Measurements from ENCODE around the gene KRTAP5-6. TPM values are rescaled to one million over a fixed set of nuclear protein-coding genes. Genes with fewer than 3 reads are reported as not detected.

KRTAP5-6 gene
- total RNA-seq, 1 experiment from 2014 or later: not detected

GRCh38 chr11:1744891-1745700 lies 48.1 kb downstream of the KRTAP5-6 start:
- DNase-seq (ENCODE audit: extremely low read depth, low read depth): no peak

GRCh38 chr11:1745701-1746320 lies 48.8 kb downstream of the KRTAP5-6 start:
- DNase-seq (ENCODE audit: extremely low read depth, low read depth): no peak

DNA sequence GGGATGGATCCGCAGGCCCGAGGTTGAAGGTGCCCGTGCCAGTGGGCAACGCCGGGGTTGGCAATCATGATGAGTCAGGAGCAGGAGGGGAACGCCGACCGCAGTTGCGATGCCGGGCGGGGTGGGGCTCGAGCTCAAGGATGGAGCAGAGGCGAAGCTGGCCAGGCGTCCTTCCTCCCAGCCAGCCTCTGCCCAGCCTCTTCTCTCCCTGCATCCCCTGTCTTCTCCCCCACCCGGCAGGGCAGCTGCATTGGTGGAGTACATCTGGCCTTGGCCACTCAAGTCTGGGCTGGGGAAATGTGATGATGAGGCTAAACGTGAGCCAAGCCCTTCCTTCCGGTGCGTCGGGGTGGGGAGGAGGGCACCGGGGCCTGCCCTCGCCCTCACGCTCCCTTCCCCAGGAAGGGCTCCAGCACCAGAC lies 49.5 kb downstream of the KRTAP5-6 start:
- no peak for DNase-seq (ENCODE audit: extremely low read depth, low read depth)

- DNase-seq (ENCODE audit: extremely low read depth, low read depth): no peak
These were observed 50.2 kb downstream of the KRTAP5-6 start for GRCh38 chr11:1746956-1747752.

Other genes with a start within 250 kb of the KRTAP5-6 start
- 11.1 and 12.6 TPM in 2 replicates for gene MOB2, start 210.4 kb upstream of the KRTAP5-6 start, total RNA-seq (2014; rRNA removed; shearing (Covaris generic))
- gene DUSP8, start 124.9 kb upstream of the KRTAP5-6 start, total RNA-seq (2014; rRNA removed; shearing (Covaris generic)): 1.1 and 3.1 TPM in 2 replicates
- not detected in 2 replicates for gene KRTAP5-1, start 111.9 kb upstream of the KRTAP5-6 start, total RNA-seq (2014; rRNA removed; shearing (Covaris generic))
- not detected in 2 replicates for gene KRTAP5-2, start 98.9 kb upstream of the KRTAP5-6 start, total RNA-seq (2014; rRNA removed; shearing (Covaris generic))
- not detected in 2 replicates for gene KRTAP5-3, start 88.7 kb upstream of the KRTAP5-6 start, total RNA-seq (2014; rRNA removed; shearing (Covaris generic))
- not detected in 2 replicates for gene KRTAP5-4, start 75.1 kb upstream of the KRTAP5-6 start, total RNA-seq (2014; rRNA removed; shearing (Covaris generic))
- not detected in 2 replicates for gene KRTAP5-5, start 67.4 kb upstream of the KRTAP5-6 start, total RNA-seq (2014; rRNA removed; shearing (Covaris generic))
- gene IFITM10, start 53.4 kb downstream of the KRTAP5-6 start, total RNA-seq (2014; rRNA removed; shearing (Covaris generic)): 0.49 and 1.0 TPM in 2 replicates
- gene CTSD, start 66.7 kb downstream of the KRTAP5-6 start, total RNA-seq (2014; rRNA removed; shearing (Covaris generic)): 358 and 367 TPM in 2 replicates
- not detected in 2 replicates for gene SYT8, start 137.8 kb downstream of the KRTAP5-6 start, total RNA-seq (2014; rRNA removed; shearing (Covaris generic))
- not detected in 2 replicates for gene TNNI2, start 141.8 kb downstream of the KRTAP5-6 start, total RNA-seq (2014; rRNA removed; shearing (Covaris generic))
- gene LSP1, start 155.9 kb downstream of the KRTAP5-6 start, total RNA-seq (2014; rRNA removed; shearing (Covaris generic)): not detected in 2 replicates
- not detected in 2 replicates for gene PRR33, start 194.7 kb downstream of the KRTAP5-6 start, total RNA-seq (2014; rRNA removed; shearing (Covaris generic))
- gene TNNT3, start 222.5 kb downstream of the KRTAP5-6 start, total RNA-seq (2014; rRNA removed; shearing (Covaris generic)): not detected in 2 replicates